A549 (cell line): Measurements from ENCODE around the gene IL1R1.

Experiments used
- BHLHE40 ChIP-seq: IDR thresholded peaks from 2 replicates; pipeline ENCODE4 v1.6.1; 2012; ENCODE audit warnings: low read depth, low read length, inconsistent platforms
- CEBPB ChIP-seq, 2 experiments: fragments of >200 bp in 1 of 2; sonication (Bioruptor Twin) in 1 of 2; formaldehyde crosslinking in 1 of 2; IDR thresholded peaks; 2 replicates each; pipeline ENCODE4 v1.6.1; 2012 to 2016
- CHD2 ChIP-seq: fragments of 150-350 bp; IDR thresholded peaks from 2 replicates; pipeline ENCODE4 v1.6.1; 2014; ENCODE audit warnings: low read length; ENCODE audit not compliant: partially characterized antibody
- EP300 ChIP-seq, 2 experiments: fragments of >200 bp; sonication (Bioruptor Twin); formaldehyde crosslinking; IDR thresholded peaks; 2 replicates in 1 of 2; 3 replicates in 1 of 2; pipeline ENCODE4 v1.6.1; 2016 to 2017
- JUN ChIP-seq, 2 experiments: fragments of >200 bp; sonication (Bioruptor Twin); formaldehyde crosslinking; IDR thresholded peaks; 2 replicates in 1 of 2; 3 replicates in 1 of 2; pipeline ENCODE4 v1.6.1; 2016 to 2017
- MAFK ChIP-seq: fragments of 450-650 bp; IDR thresholded peaks from 2 replicates; pipeline ENCODE4 v1.6.1; 2014; ENCODE audit not compliant: partially characterized antibody
- POLR2A ChIP-seq: IDR thresholded peaks from 2 replicates; pipeline ENCODE4 v1.6.1; 2012; ENCODE audit warnings: mild to moderate bottlenecking, low read length
- RAD21 ChIP-seq, 2 experiments: fragments of >200 bp in 1 of 2; sonication (Bioruptor Twin) in 1 of 2; formaldehyde crosslinking in 1 of 2; IDR thresholded peaks in 1 of 2; conservative IDR thresholded peaks in 1 of 2; 2 replicates in 1 of 2; 3 replicates in 1 of 2; pipeline ENCODE4 v1.6.1; 2012 to 2018; ENCODE audit warnings: inconsistent platforms in 1 of 2
- RNF2 ChIP-seq: fragments of 200-600 bp; sonication (generic); IDR thresholded peaks from 2 replicates; pipeline ENCODE4 v1.6.1; 2016; ENCODE audit warnings: low read depth, mild to moderate bottlenecking, antibody characterized with exemption, moderate library complexity, borderline replicate concordance
- SREBF2 ChIP-seq: fragments of 450-650 bp; IDR thresholded peaks from 2 replicates; pipeline ENCODE4 v1.6.1; 2014; ENCODE audit warnings: mild to moderate bottlenecking, moderate library complexity
- TF ChIP-seq, protein P1 (sequence below): fragments of >200 bp; sonication (Bioruptor Twin); formaldehyde crosslinking; IDR thresholded peaks from 3 replicates; pipeline ENCODE4 v1.5.1; 2016
- TF ChIP-seq, protein P2 (sequence below): IDR thresholded peaks from 2 replicates; pipeline ENCODE4 v1.6.1; 2012
- TF ChIP-seq, protein P3 (sequence below): IDR thresholded peaks from 2 replicates; pipeline ENCODE4 v1.6.1; 2012
- TF ChIP-seq, protein P4 (sequence below): fragments of 200-600 bp; sonication (generic); IDR thresholded peaks from 2 replicates; pipeline ENCODE4 v1.6.1; 2016; ENCODE audit warnings: antibody characterized with exemption, mild to moderate bottlenecking, moderate library complexity

DNA sequence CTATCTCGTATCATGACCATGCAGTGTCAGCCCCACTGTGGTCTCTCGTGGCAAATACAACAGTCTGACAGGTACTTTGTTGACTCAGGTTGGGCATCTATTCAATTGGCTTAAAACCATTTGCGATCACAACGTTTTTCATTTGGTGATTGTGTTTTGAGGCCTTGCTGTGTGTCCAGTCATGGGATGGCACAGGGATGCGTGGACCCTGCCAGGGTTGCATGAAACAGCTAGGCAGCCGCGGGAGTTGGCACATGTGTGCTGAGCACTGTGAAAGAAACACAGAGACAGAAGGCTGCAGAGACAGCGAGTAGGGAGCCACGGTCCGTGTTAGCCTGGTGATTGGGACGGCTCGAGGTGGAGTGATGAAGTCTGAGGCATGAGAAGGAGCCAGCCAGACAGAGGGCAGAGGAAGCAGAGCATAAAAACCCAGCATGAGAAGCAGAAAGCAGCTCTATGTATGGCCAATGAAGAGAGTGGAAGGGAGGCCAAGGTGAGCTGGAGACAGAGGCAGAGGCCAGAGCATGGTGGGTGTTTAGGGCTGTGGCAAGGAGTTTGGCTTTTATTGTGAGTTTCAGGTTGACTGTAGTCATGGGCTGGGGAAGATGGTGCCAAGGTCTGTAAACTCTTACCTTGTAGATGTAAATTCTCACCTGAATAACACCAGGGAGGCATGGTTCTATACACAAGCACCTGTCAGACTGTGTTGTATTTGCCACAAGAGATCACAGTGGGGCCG, 31.8 kb upstream of the IL1R1 start:
- TF ChIP-seq, protein P1, sequence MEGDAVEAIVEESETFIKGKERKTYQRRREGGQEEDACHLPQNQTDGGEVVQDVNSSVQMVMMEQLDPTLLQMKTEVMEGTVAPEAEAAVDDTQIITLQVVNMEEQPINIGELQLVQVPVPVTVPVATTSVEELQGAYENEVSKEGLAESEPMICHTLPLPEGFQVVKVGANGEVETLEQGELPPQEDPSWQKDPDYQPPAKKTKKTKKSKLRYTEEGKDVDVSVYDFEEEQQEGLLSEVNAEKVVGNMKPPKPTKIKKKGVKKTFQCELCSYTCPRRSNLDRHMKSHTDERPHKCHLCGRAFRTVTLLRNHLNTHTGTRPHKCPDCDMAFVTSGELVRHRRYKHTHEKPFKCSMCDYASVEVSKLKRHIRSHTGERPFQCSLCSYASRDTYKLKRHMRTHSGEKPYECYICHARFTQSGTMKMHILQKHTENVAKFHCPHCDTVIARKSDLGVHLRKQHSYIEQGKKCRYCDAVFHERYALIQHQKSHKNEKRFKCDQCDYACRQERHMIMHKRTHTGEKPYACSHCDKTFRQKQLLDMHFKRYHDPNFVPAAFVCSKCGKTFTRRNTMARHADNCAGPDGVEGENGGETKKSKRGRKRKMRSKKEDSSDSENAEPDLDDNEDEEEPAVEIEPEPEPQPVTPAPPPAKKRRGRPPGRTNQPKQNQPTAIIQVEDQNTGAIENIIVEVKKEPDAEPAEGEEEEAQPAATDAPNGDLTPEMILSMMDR = no peak
- TF ChIP-seq POLR2A (no peak), CHD2 (no peak), RNF2 (no peak), BHLHE40 (no peak), CEBPB (IDR thresholded peaks at IDR 0.05) (no peak), EP300 (IDR thresholded peaks at IDR 0.05) (no peak), JUN (IDR thresholded peaks at IDR 0.05) (no peak), RAD21 (conservative IDR thresholded peaks at IDR 0.05 in 1 of 2, IDR thresholded peaks at IDR 0.05 in 1 of 2) (no peak), MAFK (no peak), SREBF2 (no peak)
- TF ChIP-seq, protein P2, sequence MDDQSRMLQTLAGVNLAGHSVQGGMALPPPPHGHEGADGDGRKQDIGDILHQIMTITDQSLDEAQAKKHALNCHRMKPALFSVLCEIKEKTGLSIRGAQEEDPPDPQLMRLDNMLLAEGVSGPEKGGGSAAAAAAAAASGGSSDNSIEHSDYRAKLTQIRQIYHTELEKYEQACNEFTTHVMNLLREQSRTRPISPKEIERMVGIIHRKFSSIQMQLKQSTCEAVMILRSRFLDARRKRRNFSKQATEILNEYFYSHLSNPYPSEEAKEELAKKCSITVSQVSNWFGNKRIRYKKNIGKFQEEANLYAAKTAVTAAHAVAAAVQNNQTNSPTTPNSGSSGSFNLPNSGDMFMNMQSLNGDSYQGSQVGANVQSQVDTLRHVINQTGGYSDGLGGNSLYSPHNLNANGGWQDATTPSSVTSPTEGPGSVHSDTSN = no peak
- TF ChIP-seq, protein P3, sequence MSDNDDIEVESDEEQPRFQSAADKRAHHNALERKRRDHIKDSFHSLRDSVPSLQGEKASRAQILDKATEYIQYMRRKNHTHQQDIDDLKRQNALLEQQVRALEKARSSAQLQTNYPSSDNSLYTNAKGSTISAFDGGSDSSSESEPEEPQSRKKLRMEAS = no peak
- TF ChIP-seq, protein P4, sequence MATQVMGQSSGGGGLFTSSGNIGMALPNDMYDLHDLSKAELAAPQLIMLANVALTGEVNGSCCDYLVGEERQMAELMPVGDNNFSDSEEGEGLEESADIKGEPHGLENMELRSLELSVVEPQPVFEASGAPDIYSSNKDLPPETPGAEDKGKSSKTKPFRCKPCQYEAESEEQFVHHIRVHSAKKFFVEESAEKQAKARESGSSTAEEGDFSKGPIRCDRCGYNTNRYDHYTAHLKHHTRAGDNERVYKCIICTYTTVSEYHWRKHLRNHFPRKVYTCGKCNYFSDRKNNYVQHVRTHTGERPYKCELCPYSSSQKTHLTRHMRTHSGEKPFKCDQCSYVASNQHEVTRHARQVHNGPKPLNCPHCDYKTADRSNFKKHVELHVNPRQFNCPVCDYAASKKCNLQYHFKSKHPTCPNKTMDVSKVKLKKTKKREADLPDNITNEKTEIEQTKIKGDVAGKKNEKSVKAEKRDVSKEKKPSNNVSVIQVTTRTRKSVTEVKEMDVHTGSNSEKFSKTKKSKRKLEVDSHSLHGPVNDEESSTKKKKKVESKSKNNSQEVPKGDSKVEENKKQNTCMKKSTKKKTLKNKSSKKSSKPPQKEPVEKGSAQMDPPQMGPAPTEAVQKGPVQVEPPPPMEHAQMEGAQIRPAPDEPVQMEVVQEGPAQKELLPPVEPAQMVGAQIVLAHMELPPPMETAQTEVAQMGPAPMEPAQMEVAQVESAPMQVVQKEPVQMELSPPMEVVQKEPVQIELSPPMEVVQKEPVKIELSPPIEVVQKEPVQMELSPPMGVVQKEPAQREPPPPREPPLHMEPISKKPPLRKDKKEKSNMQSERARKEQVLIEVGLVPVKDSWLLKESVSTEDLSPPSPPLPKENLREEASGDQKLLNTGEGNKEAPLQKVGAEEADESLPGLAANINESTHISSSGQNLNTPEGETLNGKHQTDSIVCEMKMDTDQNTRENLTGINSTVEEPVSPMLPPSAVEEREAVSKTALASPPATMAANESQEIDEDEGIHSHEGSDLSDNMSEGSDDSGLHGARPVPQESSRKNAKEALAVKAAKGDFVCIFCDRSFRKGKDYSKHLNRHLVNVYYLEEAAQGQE = no peak
